Sigmoid colon (tissue), 7 donors: ENCODE data around the gene CTSD. TPM values are rescaled to one million over a fixed set of nuclear protein-coding genes. Genes with fewer than 3 reads are reported as not detected.

ENCODE experiments used
- DNase-seq: peaks from one replicate; pipeline ENCODE4 v3.0.0-alpha.2; 2019
- H3K27ac ChIP-seq, 4 donors: fragments of 200-600 bp; sonication (generic); one replicate each; pipeline ENCODE4 v1.5.1; 2016 to 2019; ENCODE audit warnings: mild to moderate bottlenecking in 1 of 4
- H3K27me3 ChIP-seq, 3 donors: fragments of 200-600 bp; sonication (generic); one replicate each; pipeline ENCODE4 v1.5.1; 2019; ENCODE audit warnings: mild to moderate bottlenecking in 1 of 3
- H3K36me3 ChIP-seq, 4 donors: fragments of 200-600 bp; sonication (generic); one replicate each; pipeline ENCODE4 v1.5.1; 2016 to 2019
- H3K4me1 ChIP-seq, 4 donors: fragments of 200-600 bp; sonication (generic); one replicate each; pipeline ENCODE4 v1.5.1; 2017 to 2019
- H3K4me3 ChIP-seq, 4 donors: fragments of 200-600 bp; sonication (generic); one replicate each; pipeline ENCODE4 v1.5.1; 2017 to 2019; ENCODE audit warnings: mild to moderate bottlenecking in 2 of 4, moderate library complexity in 1 of 4
- H3K9me3 ChIP-seq, 4 donors: fragments of 200-600 bp in 3 of 4; sonication (generic) in 3 of 4; one replicate each; pipeline versions ENCODE4 v1.5.1 to v1.6.1; 2013 to 2019
- EP300 ChIP-seq, 4 donors: sonication (generic); formaldehyde crosslinking; IDR thresholded peaks; one replicate each; pipeline ENCODE4 v1.6.1; 2017; ENCODE audit warnings: antibody characterized with exemption in 4 of 4
- POLR2A ChIP-seq, 2 donors: fragments of 450-650 bp; IDR thresholded peaks; one replicate each; pipeline ENCODE4 v1.6.1; 2016; ENCODE audit warnings: antibody characterized with exemption in 2 of 2, mild to moderate bottlenecking in 2 of 2, moderate library complexity in 2 of 2
- POLR2AphosphoS5 ChIP-seq, 4 donors: sonication (generic); formaldehyde crosslinking; IDR thresholded peaks; one replicate each; pipeline ENCODE4 v1.6.1; 2017; ENCODE audit warnings: antibody characterized with exemption in 4 of 4
- WGBS, 2 donors: extraction: QIAGEN DNeasy Blood & Tissue Kit; methylation state at CpG; one replicate each; pipeline ENCODE4 v1.1.7; 2013; 5-methylcytosine and 5-hydroxymethylcytosine counted together
- intact Hi-C: fragments of 100-400 bp; cut with DNase I; formaldehyde crosslinking; loops from one replicate; pipeline ENCODE4 v1.15.1; 2023
- polyA plus RNA-seq, 3 donors: library from polyadenylated mRNA; stranded (reverse); fragments of 200-250 nt; gene quantifications; one replicate each; pipeline ENCODE4 v1.2.3, GENCODE V29; 2013
- total RNA-seq, 4 donors: library from RNA; depleted of rRNA; stranded (reverse); fragments of >200 nt; gene quantifications; one replicate each; pipeline ENCODE4 v1.1.0, GENCODE V29; 2016
- TF ChIP-seq, protein P1 (sequence below), 4 experiments: fragments of 450-650 bp in 3 of 4; fragments of 200-600 bp in 1 of 4; IDR thresholded peaks; one replicate each; pipeline ENCODE4 v1.5.1; 2016 to 2019; ENCODE audit warnings: antibody characterized with exemption in 4 of 4, mild to moderate bottlenecking in 3 of 4, moderate library complexity in 2 of 4
- donor health status: healthy with polysubstance abuse.
- donor health status: Bipolar disorder and iron deficiency.
- donor health status: healthy.

CTSD gene
- total and polyA plus RNA-seq, 7 donors = 173 to 1,586 (median 222) TPM

DNA sequence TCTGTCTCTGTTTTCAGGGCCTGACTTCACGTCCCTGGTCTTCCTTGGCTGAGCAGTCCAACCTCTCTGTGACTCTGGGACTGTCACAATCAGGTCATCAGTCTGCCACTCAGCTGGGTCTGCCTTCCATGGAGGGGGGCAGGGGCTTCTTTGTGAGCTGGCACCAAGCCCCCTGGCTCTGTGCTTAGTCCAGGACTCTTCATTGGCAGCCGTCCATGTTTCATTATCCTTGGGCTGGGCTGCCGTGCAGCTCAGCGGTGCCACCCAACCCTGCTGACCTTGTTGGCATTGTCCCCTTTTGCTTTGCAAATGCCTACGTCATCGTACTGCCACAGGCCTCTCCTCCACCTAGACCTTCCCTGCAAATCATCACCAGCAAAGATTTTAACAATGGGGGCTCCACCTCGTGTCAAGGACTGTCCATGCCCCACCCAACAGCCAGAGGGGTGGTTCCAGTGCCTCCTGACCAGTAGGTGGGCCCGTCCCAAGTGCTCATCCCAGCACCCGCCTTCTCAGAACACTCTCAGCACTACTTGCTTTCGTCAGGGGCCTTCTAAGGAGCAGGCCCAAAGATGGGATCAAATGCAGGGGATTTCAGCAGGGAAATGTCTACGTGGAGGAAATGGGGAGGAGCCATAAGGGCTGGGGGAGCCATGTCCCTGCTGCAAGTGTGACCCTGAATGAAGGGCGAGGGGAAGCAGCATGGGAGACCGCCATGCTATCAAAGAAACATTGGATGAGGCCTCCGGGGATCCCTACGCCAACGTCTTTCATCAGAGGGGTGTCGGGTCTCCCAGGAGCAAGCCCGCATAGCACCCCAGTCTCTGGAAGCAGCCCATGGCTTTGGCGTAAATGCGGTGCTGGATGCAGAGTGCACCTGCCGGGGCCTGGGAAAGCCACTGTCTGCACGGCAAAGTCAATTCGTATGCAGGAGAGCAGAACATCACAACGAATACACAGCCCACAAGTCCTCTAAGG is 48.5 kb downstream of the CTSD start:
- 77 to 88% methylated on average over 24 of the region's 24 CpGs for WGBS, 2 donors

DNA sequence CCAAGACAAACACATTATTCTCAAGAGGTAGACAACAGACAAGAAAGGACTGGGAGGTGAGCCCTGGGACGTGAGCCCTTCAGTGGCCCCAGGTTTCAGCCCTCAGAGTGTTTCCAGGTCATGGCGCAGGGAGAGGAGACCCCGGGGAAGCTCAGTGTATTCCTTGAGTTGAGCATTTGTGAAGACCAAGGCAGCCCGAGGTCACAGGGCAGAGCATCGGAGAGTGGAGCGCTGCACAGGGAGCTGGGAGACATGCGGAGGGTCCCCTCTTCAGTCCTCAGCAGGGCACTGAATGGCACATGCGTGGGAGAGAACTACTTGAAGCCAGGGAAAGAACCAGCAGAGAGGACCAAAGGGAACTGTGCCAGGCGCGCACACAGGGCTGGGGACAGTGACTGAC is 55.0 kb downstream of the CTSD start:
- WGBS, 2 donors = 86 to 90% methylated on average over 10 of the region's 10 CpGs
- Histone ChIP-seq H3K4me3 (no peak overlapping the region), H3K27me3 (peaks cover 0 to 16% (median 0%) of the 10 kb centered on the region in 3 donors), H3K9me3 (no peaks in the 10 kb centered on the region), H3K4me1 (no peaks in the 10 kb centered on the region), H3K27ac (no peak overlapping the region), H3K36me3 (no peaks in the 10 kb centered on the region)
- peak; percentile 26 for DNase-seq
- TF ChIP-seq POLR2AphosphoS5 (IDR thresholded peaks at IDR 0.05) = no peak
- no peak for TF ChIP-seq EP300 (IDR thresholded peaks at IDR 0.05)
- TF ChIP-seq, protein P1, sequence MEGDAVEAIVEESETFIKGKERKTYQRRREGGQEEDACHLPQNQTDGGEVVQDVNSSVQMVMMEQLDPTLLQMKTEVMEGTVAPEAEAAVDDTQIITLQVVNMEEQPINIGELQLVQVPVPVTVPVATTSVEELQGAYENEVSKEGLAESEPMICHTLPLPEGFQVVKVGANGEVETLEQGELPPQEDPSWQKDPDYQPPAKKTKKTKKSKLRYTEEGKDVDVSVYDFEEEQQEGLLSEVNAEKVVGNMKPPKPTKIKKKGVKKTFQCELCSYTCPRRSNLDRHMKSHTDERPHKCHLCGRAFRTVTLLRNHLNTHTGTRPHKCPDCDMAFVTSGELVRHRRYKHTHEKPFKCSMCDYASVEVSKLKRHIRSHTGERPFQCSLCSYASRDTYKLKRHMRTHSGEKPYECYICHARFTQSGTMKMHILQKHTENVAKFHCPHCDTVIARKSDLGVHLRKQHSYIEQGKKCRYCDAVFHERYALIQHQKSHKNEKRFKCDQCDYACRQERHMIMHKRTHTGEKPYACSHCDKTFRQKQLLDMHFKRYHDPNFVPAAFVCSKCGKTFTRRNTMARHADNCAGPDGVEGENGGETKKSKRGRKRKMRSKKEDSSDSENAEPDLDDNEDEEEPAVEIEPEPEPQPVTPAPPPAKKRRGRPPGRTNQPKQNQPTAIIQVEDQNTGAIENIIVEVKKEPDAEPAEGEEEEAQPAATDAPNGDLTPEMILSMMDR (IDR thresholded peaks at IDR 0.05) = no peak
- no peak for TF ChIP-seq POLR2A (IDR thresholded peaks at IDR 0.05)
- intact Hi-C loops = no loop called here

More for the DNA sequence above, 48.5 kb downstream of the CTSD start:
- DNase-seq = no peak
- H3K9me3 ChIP-seq = no peaks in the 10 kb centered on the region
- H3K4me1 ChIP-seq = no peaks in the 10 kb centered on the region
- TF ChIP-seq POLR2AphosphoS5 (IDR thresholded peaks at IDR 0.05) = no peak
- TF ChIP-seq, protein P1 (IDR thresholded peaks at IDR 0.05) = no peak
- no peak overlapping the region for H3K4me3 ChIP-seq
- no peaks in the 10 kb centered on the region for H3K36me3 ChIP-seq
- intact Hi-C loops = no loop called here
- no peak overlapping the region for H3K27ac ChIP-seq
- H3K27me3 ChIP-seq = peaks cover 0 to 19% (median 0%) of the 10 kb centered on the region in 3 donors

DNA sequence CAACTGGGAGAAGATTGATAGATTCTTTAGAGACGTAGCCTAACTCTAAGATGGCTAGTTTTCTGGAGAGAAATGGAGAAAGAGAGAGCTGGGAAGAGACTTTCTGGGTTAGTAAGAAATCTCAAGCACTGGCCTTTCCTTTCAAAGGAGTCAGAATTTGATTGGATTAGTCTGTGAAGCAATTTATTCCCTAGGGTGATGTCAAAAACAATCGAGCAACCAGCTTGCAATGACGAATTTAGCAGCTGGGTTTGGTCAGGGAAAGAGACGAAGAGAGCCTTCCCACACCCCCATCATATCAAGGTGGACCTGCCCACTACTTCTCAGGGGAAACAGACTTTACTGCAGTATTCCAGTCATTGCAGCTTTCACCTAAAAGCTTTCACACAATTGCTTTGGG is 56.0 kb downstream of the CTSD start:
- Histone ChIP-seq H3K9me3 (no peaks in the 10 kb centered on the region), H3K4me3 (no peak overlapping the region), H3K27me3 (peaks cover 0 to 14% (median 0%) of the 10 kb centered on the region in 3 donors), H3K36me3 (no peaks in the 10 kb centered on the region), H3K27ac (no peak overlapping the region), H3K4me1 (no peaks in the 10 kb centered on the region)
- no peak for TF ChIP-seq EP300 (IDR thresholded peaks at IDR 0.05)
- no peak for TF ChIP-seq POLR2A (IDR thresholded peaks at IDR 0.05)
- TF ChIP-seq, protein P1 (IDR thresholded peaks at IDR 0.05) = no peak
- no peak for TF ChIP-seq POLR2AphosphoS5 (IDR thresholded peaks at IDR 0.05)
- intact Hi-C loops = no loop called here
- no peak for DNase-seq
- WGBS, 2 donors = 44 to 60% methylated on average over 4 of the region's 4 CpGs

DNA sequence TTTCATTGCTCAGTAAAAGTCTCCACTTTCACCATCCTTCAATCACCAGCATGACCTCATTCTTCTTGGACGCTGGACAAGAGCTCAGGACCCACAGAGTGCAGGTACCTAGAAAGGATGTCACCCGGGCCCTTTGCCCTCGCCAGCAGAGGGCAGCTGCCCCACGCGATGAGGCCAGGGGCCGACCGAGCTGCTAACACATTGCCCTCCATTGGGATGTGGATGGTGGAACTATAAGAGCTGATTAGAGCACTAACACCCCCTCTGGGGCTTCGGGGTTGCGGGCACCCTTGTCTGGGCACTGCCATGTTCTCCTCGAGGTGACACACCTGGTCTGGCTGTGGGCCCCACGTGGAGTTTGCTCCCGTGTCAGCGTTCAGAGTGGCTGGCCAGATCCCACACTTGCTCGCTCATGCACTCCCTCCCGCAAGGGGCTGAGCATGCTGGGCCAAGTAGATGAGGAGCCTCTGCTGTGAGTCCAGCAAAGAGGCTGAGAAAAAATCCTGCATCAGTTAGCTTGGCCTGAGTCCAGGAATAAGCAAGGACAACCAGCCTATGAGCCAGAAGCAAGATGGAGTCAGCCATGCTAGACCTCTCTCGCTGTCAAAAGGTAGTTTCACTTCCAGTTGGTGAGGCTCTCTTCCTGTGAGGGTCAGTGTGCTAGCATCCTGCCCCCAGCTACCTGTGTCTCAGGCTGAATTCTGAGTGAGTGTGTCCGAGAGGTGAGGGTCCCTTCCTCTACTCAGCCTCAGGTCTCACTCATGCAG is 56.9 kb downstream of the CTSD start:
- no peak for DNase-seq
- TF ChIP-seq POLR2A (IDR thresholded peaks at IDR 0.05) (no peak), POLR2AphosphoS5 (IDR thresholded peaks at IDR 0.05) (no peak), EP300 (IDR thresholded peaks at IDR 0.05) (no peak)
- TF ChIP-seq, protein P1 (IDR thresholded peaks at IDR 0.05) = no peak
- no peaks in the 10 kb centered on the region for H3K9me3 ChIP-seq
- no peak overlapping the region for H3K27ac ChIP-seq
- intact Hi-C loops = no loop called here
- peaks cover 0 to 18% (median 0%) of the 10 kb centered on the region in 3 donors for H3K27me3 ChIP-seq
- H3K36me3 ChIP-seq = no peaks in the 10 kb centered on the region
- no peak overlapping the region for H3K4me3 ChIP-seq
- WGBS, 2 donors = 84 to 88% methylated on average over 17 of the region's 17 CpGs
- H3K4me1 ChIP-seq = no peaks in the 10 kb centered on the region
